ENCODE measurements around the gene DOCK1.

- TF ChIP-seq POLR2A (IDR thresholded peaks at IDR 0.05) = no peak
- no peak for TF ChIP-seq CTCF (IDR thresholded peaks at IDR 0.05)
These were observed 154.1 kb downstream of the DOCK1 start for GRCh38 chr10:127059314-127059713.
